Measurements from ENCODE around the gene DOCK3.

DOCK3 gene

DNA sequence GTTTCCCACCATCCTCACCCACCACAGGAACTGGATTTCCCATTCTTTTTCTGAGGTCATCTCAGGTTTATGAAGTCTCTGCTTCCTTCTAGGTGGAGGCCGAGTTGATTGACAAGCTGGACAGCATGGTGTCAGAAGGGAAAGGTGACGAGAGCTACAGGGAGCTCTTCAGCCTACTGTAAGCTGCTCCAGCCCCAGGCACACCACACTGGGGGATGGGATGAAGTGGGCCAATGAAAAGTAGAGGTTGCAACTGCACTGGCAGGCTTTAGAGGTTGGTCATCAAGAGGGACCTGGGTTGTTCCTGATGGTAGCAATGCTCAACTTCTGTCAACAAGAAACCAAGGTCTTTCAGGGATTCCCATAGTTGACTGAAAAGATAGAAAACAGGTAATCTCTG is 655.3 kb downstream of the DOCK3 start:
- TF ChIP-seq, protein P1, sequence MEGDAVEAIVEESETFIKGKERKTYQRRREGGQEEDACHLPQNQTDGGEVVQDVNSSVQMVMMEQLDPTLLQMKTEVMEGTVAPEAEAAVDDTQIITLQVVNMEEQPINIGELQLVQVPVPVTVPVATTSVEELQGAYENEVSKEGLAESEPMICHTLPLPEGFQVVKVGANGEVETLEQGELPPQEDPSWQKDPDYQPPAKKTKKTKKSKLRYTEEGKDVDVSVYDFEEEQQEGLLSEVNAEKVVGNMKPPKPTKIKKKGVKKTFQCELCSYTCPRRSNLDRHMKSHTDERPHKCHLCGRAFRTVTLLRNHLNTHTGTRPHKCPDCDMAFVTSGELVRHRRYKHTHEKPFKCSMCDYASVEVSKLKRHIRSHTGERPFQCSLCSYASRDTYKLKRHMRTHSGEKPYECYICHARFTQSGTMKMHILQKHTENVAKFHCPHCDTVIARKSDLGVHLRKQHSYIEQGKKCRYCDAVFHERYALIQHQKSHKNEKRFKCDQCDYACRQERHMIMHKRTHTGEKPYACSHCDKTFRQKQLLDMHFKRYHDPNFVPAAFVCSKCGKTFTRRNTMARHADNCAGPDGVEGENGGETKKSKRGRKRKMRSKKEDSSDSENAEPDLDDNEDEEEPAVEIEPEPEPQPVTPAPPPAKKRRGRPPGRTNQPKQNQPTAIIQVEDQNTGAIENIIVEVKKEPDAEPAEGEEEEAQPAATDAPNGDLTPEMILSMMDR (conservative IDR thresholded peaks at IDR 0.05; ENCODE audit: low read depth, low read length): no peak
- DNase-seq (ENCODE audit: low read depth): no peak
- H3K4me3 ChIP-seq (ENCODE audit: low read length): no peak overlapping the region

DNA sequence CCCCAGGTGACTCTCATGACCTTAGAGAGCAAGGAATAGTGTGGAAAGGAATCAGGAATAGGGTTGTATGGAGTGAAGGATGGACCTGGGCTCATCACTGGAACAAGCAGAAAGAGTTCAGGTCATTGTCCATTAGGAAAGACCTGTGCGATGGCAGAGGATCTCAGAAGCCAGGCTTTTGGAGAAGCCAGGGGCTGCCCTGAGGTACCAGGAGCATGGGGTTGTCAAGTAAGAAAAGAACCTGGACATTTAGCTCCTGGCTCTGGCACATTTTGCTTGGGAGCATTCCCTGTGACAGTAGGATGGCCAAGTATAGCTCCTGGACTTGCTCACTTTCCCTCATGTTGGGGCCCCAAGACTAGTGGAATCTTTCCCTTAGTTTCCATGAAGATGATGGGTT is 657.4 kb downstream of the DOCK3 start:
- H3K4me3 ChIP-seq (ENCODE audit: low read length): no peak overlapping the region
- TF ChIP-seq, protein P1 (conservative IDR thresholded peaks at IDR 0.05; ENCODE audit: low read depth, low read length): no peak
- no peak for DNase-seq (ENCODE audit: low read depth)

DNA sequence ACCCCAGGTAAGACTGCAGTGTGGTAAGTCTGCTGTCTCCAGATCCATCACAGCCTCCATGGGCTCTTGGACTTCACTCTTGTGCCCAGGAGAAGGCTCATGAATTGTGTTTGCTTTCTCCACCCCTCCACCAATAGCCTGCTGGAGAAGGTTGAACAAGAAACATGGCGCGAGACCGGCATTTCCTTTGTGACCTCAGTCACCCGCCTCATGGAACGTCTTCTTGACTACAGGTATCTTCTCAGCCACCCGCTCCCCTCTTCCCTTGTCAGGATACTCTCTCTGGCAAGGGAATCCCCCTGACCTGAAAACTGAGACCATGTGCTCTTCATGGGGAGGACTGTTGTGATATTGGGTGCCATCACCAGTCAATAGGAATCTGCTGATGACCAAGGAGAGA is 658.3 kb downstream of the DOCK3 start:
- TF ChIP-seq, protein P1 (conservative IDR thresholded peaks at IDR 0.05; ENCODE audit: low read depth, low read length): no peak
- H3K4me3 ChIP-seq (ENCODE audit: low read length): no peak overlapping the region
- DNase-seq (ENCODE audit: low read depth): no peak

DNA sequence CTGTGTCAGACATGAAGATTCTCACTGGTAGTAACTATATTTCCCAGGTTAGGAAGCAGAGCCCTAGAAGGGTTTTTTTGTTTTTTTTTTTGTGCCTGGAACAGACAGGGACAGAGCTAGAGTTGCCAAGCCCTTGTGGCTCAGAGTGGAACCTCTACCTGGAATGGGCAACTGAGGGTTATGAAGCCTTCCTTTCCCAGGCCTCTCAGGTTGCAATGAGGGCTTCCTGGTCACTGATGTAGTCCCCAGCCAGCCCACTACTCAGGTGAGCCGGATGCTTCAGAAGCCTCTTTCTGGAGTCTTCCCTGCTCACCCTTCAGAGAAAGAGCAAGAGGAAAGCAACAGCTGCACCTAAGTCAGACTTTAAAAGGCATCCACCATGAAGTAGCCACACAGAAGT is 661.5 kb downstream of the DOCK3 start:
- H3K4me3 ChIP-seq (ENCODE audit: low read length): no peak overlapping the region
- no peak for DNase-seq (ENCODE audit: low read depth)
- TF ChIP-seq, protein P1 (conservative IDR thresholded peaks at IDR 0.05; ENCODE audit: low read depth, low read length): no peak

DNA sequence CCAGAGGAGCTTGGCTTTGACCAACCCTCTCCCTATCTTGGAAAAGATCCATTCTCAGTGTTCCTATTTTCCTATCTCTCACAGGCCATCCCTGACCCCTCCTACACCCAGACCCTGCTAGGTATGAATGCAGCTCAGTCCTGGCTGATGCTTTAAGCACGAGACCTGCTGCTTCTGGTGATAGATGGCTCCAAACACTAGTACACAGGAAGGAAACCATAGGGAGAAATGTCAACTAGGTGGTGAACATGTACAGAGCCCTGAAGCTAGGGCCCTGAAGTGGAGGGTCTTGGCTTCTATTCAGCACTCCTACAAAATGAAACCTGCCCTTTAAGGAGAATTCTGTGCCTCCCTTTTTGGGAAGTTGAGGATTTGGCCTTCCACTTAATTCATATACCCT is 662.9 kb downstream of the DOCK3 start:
- H3K4me3 ChIP-seq (ENCODE audit: low read length): no peak overlapping the region
- TF ChIP-seq, protein P1 (conservative IDR thresholded peaks at IDR 0.05; ENCODE audit: low read depth, low read length): no peak
- DNase-seq (ENCODE audit: low read depth): no peak

DNA sequence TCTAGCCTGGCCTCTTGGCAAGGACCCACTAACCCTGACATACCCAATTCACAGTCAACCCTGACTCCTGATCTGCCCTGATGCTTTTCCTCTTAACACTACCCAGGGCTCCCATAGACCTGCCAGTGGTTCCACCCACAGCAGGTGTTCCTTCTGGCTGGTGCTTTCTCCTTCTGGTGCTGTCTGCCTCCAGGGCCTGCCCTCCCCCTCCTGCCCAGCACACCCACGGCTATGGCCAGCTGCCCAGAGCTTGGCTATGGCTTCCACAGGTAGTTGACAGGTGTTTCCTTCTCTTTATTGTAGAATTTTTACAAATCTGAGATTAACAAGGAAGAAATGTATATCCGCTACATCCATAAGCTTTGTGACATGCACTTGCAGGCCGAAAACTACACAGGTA is 663.9 kb downstream of the DOCK3 start:
- TF ChIP-seq, protein P1 (conservative IDR thresholded peaks at IDR 0.05; ENCODE audit: low read depth, low read length): no peak
- H3K4me3 ChIP-seq (ENCODE audit: low read length): no peak overlapping the region
- no peak for DNase-seq (ENCODE audit: low read depth)

DNA sequence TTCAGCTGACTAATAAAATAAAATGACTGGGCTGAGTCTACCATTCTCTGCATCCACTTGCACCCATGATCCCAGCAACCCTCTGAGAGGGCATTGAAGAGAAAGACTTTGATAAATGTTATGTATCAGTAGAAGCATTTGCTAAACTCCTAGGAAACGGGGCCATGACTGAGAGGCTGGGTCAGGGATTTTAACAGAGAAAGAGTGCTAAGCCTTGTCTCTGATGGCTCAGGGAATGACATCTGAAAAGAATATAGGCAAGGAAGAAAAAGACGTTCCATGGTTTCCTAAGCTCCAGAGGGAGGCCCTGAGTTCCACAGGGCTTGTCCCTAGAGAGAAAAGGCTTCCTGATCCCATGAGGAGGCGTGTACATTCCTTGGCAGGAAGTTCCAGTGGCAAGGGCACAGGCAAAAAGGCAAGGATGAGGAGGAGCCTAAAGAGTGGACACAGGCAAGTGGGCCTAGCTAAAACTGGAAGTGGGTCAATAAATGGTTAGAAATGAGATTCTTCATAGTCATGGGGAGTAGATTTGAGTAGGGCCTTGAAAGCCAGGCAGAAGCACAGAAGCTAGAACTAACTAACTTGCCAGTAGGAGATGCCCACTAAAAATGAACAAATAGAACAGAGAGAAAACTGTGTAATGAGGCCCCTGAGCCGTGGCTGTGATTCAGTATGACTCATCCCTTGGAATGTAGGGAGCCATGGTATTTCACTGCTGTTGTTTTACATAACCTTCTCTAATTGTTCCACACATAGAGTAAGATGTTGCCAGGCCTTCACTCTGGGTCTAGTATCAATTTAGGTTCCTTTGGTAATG is 665.5 kb downstream of the DOCK3 start:
- TF ChIP-seq, protein P1 (conservative IDR thresholded peaks at IDR 0.05; ENCODE audit: low read depth, low read length): no peak
- no peak overlapping the region for H3K4me3 ChIP-seq (ENCODE audit: low read length)
- peak; percentile 89 for DNase-seq (ENCODE audit: low read depth)
